Sigmoid colon (tissue), 4 donors: ENCODE measurements around the gene AUTS2.

Experiments used
- CTCF ChIP-seq, 4 experiments: fragments of 450-650 bp in 3 of 4; fragments of 200-600 bp in 1 of 4; IDR thresholded peaks; one replicate each; pipeline ENCODE4 v1.5.1; 2016 to 2019; ENCODE audit warnings: antibody characterized with exemption in 4 of 4, mild to moderate bottlenecking in 3 of 4, moderate library complexity in 2 of 4
- EP300 ChIP-seq, 4 donors: sonication (generic); formaldehyde crosslinking; IDR thresholded peaks; one replicate each; pipeline ENCODE4 v1.6.1; 2017; ENCODE audit warnings: antibody characterized with exemption in 4 of 4
- POLR2A ChIP-seq, 2 donors: fragments of 450-650 bp; IDR thresholded peaks; one replicate each; pipeline ENCODE4 v1.6.1; 2016; ENCODE audit warnings: antibody characterized with exemption in 2 of 2, mild to moderate bottlenecking in 2 of 2, moderate library complexity in 2 of 2
- POLR2AphosphoS5 ChIP-seq, 4 donors: sonication (generic); formaldehyde crosslinking; IDR thresholded peaks; one replicate each; pipeline ENCODE4 v1.6.1; 2017; ENCODE audit warnings: antibody characterized with exemption in 4 of 4

DNA sequence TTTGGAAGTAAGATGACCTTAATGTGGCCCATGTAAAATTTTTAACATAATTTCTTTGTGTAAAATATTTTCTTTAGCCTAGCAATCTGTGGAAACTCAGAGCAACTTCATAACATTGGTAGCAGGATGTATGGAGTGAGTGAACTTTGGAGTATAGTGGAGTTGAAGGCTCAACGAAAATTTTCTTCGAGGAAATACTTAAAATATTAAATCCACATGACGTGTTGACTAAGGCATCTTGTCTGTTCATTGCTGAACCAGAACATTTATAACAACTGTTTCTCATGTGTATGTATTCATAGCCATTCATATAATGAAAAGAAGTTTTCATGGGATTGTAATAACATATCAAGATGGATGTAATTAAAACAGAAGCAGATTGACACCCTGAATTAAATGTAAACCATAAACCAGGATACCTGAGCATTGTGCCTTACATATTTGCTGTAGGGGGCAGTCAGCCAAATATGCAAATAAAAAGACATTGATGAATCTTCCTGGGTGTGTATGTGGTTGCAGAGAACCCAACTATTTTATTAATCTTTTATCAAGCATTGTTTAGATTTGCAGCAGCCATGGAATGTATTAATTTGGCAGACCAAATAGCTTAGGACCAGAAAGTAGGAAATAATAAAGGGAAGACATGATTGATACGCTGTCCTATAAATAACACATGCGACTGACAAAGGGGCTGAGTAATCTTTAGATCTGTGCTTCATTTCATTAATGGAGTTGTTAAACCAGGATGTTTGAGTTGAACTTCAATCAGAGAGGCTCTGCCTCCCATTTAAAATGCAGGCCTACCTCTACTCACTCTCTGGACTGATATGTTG lies 11.5 kb downstream of the AUTS2 start:
- TF ChIP-seq POLR2A (IDR thresholded peaks at IDR 0.05) (no peak), CTCF (IDR thresholded peaks at IDR 0.05) (no peak), POLR2AphosphoS5 (IDR thresholded peaks at IDR 0.05) (no peak), EP300 (IDR thresholded peaks at IDR 0.05) (no peak)
